ENCODE results near the gene ZNF808.
"Not testable (repeated sequence)": the region's sequence is repeated elsewhere in the genome, so short reads cannot be mapped to it uniquely, and the experiment has no call there.

Gene ZNF808

GRCh38 chr19:52566121-52566520 is 38.7 kb downstream of the ZNF808 start:
- Histone ChIP-seq H3K4me2 (no peak overlapping the region), H3K27me3 (no peaks in the 10 kb centered on the region), H3K9me3 (peaks cover 40% of the 10 kb centered on the region), H3K4me3 (no peak overlapping the region), H3K36me3 (peaks cover 48% of the 10 kb centered on the region), H3K27ac (no peak overlapping the region), H3K4me1 (peaks cover 11% of the 10 kb centered on the region), H4K20me1 (peaks cover 4% of the 10 kb centered on the region; the same call in 1 of the 2 replicates), H3K9ac (no peak overlapping the region)
- TF ChIP-seq Cebpa-rat (IDR thresholded peaks at IDR 0.05), result no peak

- no peak for TF ChIP-seq Cebpa-rat (IDR thresholded peaks at IDR 0.05)
- Histone ChIP-seq H3K9ac (no peak overlapping the region), H4K20me1 (peaks cover 4% of the 10 kb centered on the region; the same call in 1 of the 2 replicates), H3K4me1 (peaks cover 16% of the 10 kb centered on the region), H3K4me3 (no peak overlapping the region), H3K27me3 (no peaks in the 10 kb centered on the region), H3K9me3 (peaks cover 35% of the 10 kb centered on the region), H3K27ac (no peak overlapping the region), H3K36me3 (peaks cover 46% of the 10 kb centered on the region), H3K4me2 (no peak overlapping the region)
Measured at GRCh38 chr19:52566588-52566987, 39.1 kb downstream of the ZNF808 start.

- Histone ChIP-seq H3K27me3 (no peaks in the 10 kb centered on the region), H3K27ac (no peak overlapping the region), H4K20me1 (peaks cover 4% of the 10 kb centered on the region; the same call in 1 of the 2 replicates), H3K36me3 (peaks cover 46% of the 10 kb centered on the region), H3K9ac (no peak overlapping the region), H3K4me3 (no peak overlapping the region), H3K4me1 (peaks cover 20% of the 10 kb centered on the region), H3K4me2 (no peak overlapping the region), H3K9me3 (peaks cover 25% of the 10 kb centered on the region)
- TF ChIP-seq Cebpa-rat (IDR thresholded peaks at IDR 0.05), result no peak
Measured at GRCh38 chr19:52567921-52568320, 40.5 kb downstream of the ZNF808 start.

- H3K27ac ChIP-seq, result not testable (repeated sequence)
Measured at GRCh38 chr19:52569638-52569999, 42.2 kb downstream of the ZNF808 start.

GRCh38 chr19:52570000-52570861 is 42.8 kb downstream of the ZNF808 start, which contains the start of gene ZNF701:
Gene ZNF701 (plus strand): TSS chr19:52570287. CDS start chr19:52574148, 3,861 bp downstream.
- Histone ChIP-seq H3K9me3 (peaks cover 21% of the 10 kb centered on the region; the same call in 1 of the 2 replicates), H3K36me3 (peaks cover 47% of the 10 kb centered on the region), H3K9ac (peak within 1 kb of the TSS; percentile 95), H3K4me2 (peak within 1 kb of the TSS; percentile 94), H4K20me1 (peaks cover 4% of the 10 kb centered on the region; the same call in 1 of the 2 replicates), H3K27ac (peak within 1 kb of the TSS; percentile 93), H3K4me1 (peaks cover 20% of the 10 kb centered on the region), H3K4me3 (peak within 1 kb of the TSS; percentile 90), H3K27me3 (no peaks in the 10 kb centered on the region)
- TF ChIP-seq Cebpa-rat (IDR thresholded peaks at IDR 0.05), result no peak

More at GRCh38 chr19:52569638-52569999, 42.2 kb downstream of the ZNF808 start:
- H3K4me2 ChIP-seq, result peak overlapping the region; percentile 85
- not testable (repeated sequence) for H3K27me3 ChIP-seq, H4K20me1 ChIP-seq
- H3K9ac ChIP-seq, result peak overlapping the region; percentile 63; the same call in 1 of the 2 replicates
- peaks cover 46% of the 10 kb centered on the region for H3K36me3 ChIP-seq
- H3K4me1 ChIP-seq, result peaks cover 20% of the 10 kb centered on the region
- peak overlapping the region; percentile 90 for H3K4me3 ChIP-seq
- H3K9me3 ChIP-seq, result peaks cover 23% of the 10 kb centered on the region; the same call in 1 of the 2 replicates

- Histone ChIP-seq H3K36me3 (peaks cover 95% of the 10 kb centered on the region), H3K27ac (no peak overlapping the region), H4K20me1 (no peaks in the 10 kb centered on the region), H3K4me3 (no peak overlapping the region), H3K4me1 (no peaks in the 10 kb centered on the region), H3K9me3 (peaks cover 45% of the 10 kb centered on the region), H3K4me2 (no peak overlapping the region), H3K27me3 (no peaks in the 10 kb centered on the region), H3K9ac (no peak overlapping the region)
- no peak for TF ChIP-seq Cebpa-rat (IDR thresholded peaks at IDR 0.05)
Measured at GRCh38 chr19:52584736-52585440, 57.4 kb downstream of the ZNF808 start.

GRCh38 chr19:52585604-52586003 is 58.1 kb downstream of the ZNF808 start:
- Histone ChIP-seq H3K9ac (no peak overlapping the region), H3K36me3 (peaks cover 95% of the 10 kb centered on the region), H3K27me3 (no peaks in the 10 kb centered on the region), H3K4me2 (no peak overlapping the region), H3K9me3 (peaks cover 49% of the 10 kb centered on the region), H4K20me1 (no peaks in the 10 kb centered on the region), H3K4me1 (no peaks in the 10 kb centered on the region), H3K27ac (no peak overlapping the region), H3K4me3 (no peak overlapping the region)
- TF ChIP-seq Cebpa-rat (IDR thresholded peaks at IDR 0.05), result no peak

- TF ChIP-seq Cebpa-rat (IDR thresholded peaks at IDR 0.05), result no peak
- Histone ChIP-seq H3K36me3 (peaks cover 81% of the 10 kb centered on the region), H3K4me1 (no peaks in the 10 kb centered on the region)
Measured at GRCh38 chr19:52590728-52591127, 63.3 kb downstream of the ZNF808 start.

GRCh38 chr19:52592301-52592700 is 64.8 kb downstream of the ZNF808 start:
- Histone ChIP-seq H3K9ac (no peak overlapping the region), H3K36me3 (peaks cover 81% of the 10 kb centered on the region), H4K20me1 (no peaks in the 10 kb centered on the region), H3K4me3 (no peak overlapping the region), H3K27me3 (no peaks in the 10 kb centered on the region), H3K27ac (no peak overlapping the region), H3K4me2 (no peak overlapping the region), H3K4me1 (no peaks in the 10 kb centered on the region), H3K9me3 (peaks cover 59% of the 10 kb centered on the region)
- TF ChIP-seq Cebpa-rat (IDR thresholded peaks at IDR 0.05), result no peak

More at GRCh38 chr19:52590728-52591127, 63.3 kb downstream of the ZNF808 start:
- no peaks in the 10 kb centered on the region for H4K20me1 ChIP-seq
- H3K4me3 ChIP-seq, result no peak overlapping the region
- no peak overlapping the region for H3K4me2 ChIP-seq
- H3K9me3 ChIP-seq, result peaks cover 43% of the 10 kb centered on the region; the same call in 1 of the 2 replicates
- H3K27ac ChIP-seq, result no peak overlapping the region
- no peak overlapping the region for H3K9ac ChIP-seq
- H3K27me3 ChIP-seq, result no peaks in the 10 kb centered on the region

GRCh38 chr19:52593441-52593840 is 66.0 kb downstream of the ZNF808 start:
- H3K4me2 ChIP-seq, H3K27ac ChIP-seq, H3K4me3 ChIP-seq, H3K27me3 ChIP-seq, H3K4me1 ChIP-seq, H3K9ac ChIP-seq, H4K20me1 ChIP-seq: not testable (repeated sequence)
- peaks cover 82% of the 10 kb centered on the region for H3K36me3 ChIP-seq
- peaks cover 63% of the 10 kb centered on the region for H3K9me3 ChIP-seq
